T-cell (primary cell): ENCODE data around the gene WDR47. TPM values are rescaled to one million over a fixed set of nuclear protein-coding genes. Genes with fewer than 3 reads are reported as not detected.
A peak's percentile ranks its signal among the peaks of the same experiment; 100 is the strongest.

Experiments
- ATAC-seq, 4 experiments: fragments of 200-7000 bp in 3 of 4; fragments of 150-1000 bp in 1 of 4; cut with Tn5 transposase; replicated peaks in 1 of 4; 1 replicate in 3 of 4; 2 replicates in 1 of 4; pipeline ENCODE4 v1.10.0; 2021; ENCODE audit warnings: moderate library complexity in 3 of 4, mild to moderate bottlenecking in 2 of 4, moderate number of reproducible peaks in 1 of 4
- CTCF ChIA-PET, 2 donors: fragments of 300-600 bp; sonication (Branson Sonifier 250); formaldehyde crosslinking; loops; one replicate each; lab custom pipeline; 2022; ENCODE audit warnings: antibody characterized with exemption in 2 of 2; lab: Charles Lee
- POLR2A ChIA-PET, 2 donors: fragments of 300-600 bp; sonication (Branson Sonifier 250); formaldehyde crosslinking; loops; one replicate each; lab custom pipeline; 2022; ENCODE audit warnings: antibody characterized with exemption in 2 of 2; lab: Charles Lee
- DNase-seq, 35 experiments: peaks; one replicate each; pipeline versions ENCODE4 v3.0.0 to v3.0.0-alpha.2; 2013 to 2023
- H3K27ac ChIP-seq: one replicate; pipeline ENCODE4 v1.5.1; 2013; ENCODE audit warnings: low read length
- H3K27me3 ChIP-seq, 2 experiments: replicated peaks in 1 of 2; 1 replicate in 1 of 2; 2 replicates in 1 of 2; pipeline versions ENCODE4 v1.6.1 to v1.7.0; 2013; ENCODE audit warnings: low read length in 1 of 2, mixed read lengths in 1 of 2; ENCODE audit not compliant: control insufficient read depth in 2 of 2, insufficient read depth in 2 of 2; ENCODE audit errors: extremely low read depth in 1 of 2
- H3K36me3 ChIP-seq, 2 donors: 1 replicate in 1 of 2; 2 replicates in 1 of 2; pipeline versions ENCODE4 v1.6.1 to v1.7.0; 2013; ENCODE audit warnings: low read length in 1 of 2; ENCODE audit not compliant: control insufficient read depth in 2 of 2, insufficient read depth in 1 of 2; ENCODE audit errors: extremely low read depth in 1 of 2
- H3K4me1 ChIP-seq, 2 experiments: 1 replicate in 1 of 2; 2 replicates in 1 of 2; pipeline versions ENCODE4 v1.6.1 to v1.7.0; 2013; ENCODE audit warnings: low read length in 2 of 2, mixed read lengths in 1 of 2; ENCODE audit not compliant: insufficient read depth in 2 of 2, control insufficient read depth in 1 of 2; ENCODE audit errors: extremely low read depth in 1 of 2
- H3K4me3 ChIP-seq, 2 donors: 1 replicate in 1 of 2; 2 replicates in 1 of 2; pipeline versions ENCODE4 v1.5.1 to v1.7.0; 2013; ENCODE audit warnings: mild to moderate bottlenecking in 2 of 2, low read length in 1 of 2, moderate library complexity in 1 of 2; ENCODE audit not compliant: control insufficient read depth in 1 of 2; ENCODE audit errors: extremely low read depth in 1 of 2
- H3K9me3 ChIP-seq: 2 replicates; pipeline ENCODE4 v1.7.0; 2013
- H3K27ac Mint-ChIP-seq, 2 donors: one replicate each; pipeline ENCODE4 v1.8.0; 2020 to 2021; ENCODE audit warnings: mild to moderate bottlenecking in 2 of 2, mixed read lengths in 2 of 2
- H3K27me3 Mint-ChIP-seq, 2 donors: one replicate each; pipeline ENCODE4 v1.8.0; 2021 to 2022; ENCODE audit warnings: mixed read lengths in 2 of 2
- H3K36me3 Mint-ChIP-seq: one replicate; pipeline ENCODE4 v1.8.0; 2021; ENCODE audit warnings: mixed read lengths
- H3K4me1 Mint-ChIP-seq, 3 donors: one replicate each; pipeline ENCODE4 v1.8.0; 2020 to 2022; ENCODE audit warnings: mixed read lengths in 3 of 3, mild to moderate bottlenecking in 1 of 3
- H3K4me3 Mint-ChIP-seq, 3 donors: one replicate each; pipeline ENCODE4 v1.8.0; 2020 to 2022; ENCODE audit warnings: mild to moderate bottlenecking in 3 of 3, mixed read lengths in 3 of 3, moderate library complexity in 3 of 3
- H3K9me3 Mint-ChIP-seq, 3 donors: one replicate each; pipeline ENCODE4 v1.8.0; 2020 to 2022; ENCODE audit warnings: mixed read lengths in 3 of 3
- WGBS: methylation state at CpG from one replicate; pipeline ENCODE4 v1.1.5; 2013; ENCODE audit warnings: missing lambda C conversion rate; ENCODE audit not compliant: insufficient coverage; 5-methylcytosine and 5-hydroxymethylcytosine counted together
- total RNA-seq, 35 experiments: library from RNA in 6 of 35; stranded (reverse) in 6 of 35; fragments of 120-200 nt in 1 of 35; gene quantifications; one replicate each; pipeline versions ENCODE4 v1.2.1 to v1.2.4 and lab custom pipeline; 2013 to 2026

Gene WDR47
- total RNA-seq, 5 donors from 2014 or later (not counting 1 experiment from before 2014, with no cell fraction given): 13.6 to 18.2 (median 17.9) TPM

DNA sequence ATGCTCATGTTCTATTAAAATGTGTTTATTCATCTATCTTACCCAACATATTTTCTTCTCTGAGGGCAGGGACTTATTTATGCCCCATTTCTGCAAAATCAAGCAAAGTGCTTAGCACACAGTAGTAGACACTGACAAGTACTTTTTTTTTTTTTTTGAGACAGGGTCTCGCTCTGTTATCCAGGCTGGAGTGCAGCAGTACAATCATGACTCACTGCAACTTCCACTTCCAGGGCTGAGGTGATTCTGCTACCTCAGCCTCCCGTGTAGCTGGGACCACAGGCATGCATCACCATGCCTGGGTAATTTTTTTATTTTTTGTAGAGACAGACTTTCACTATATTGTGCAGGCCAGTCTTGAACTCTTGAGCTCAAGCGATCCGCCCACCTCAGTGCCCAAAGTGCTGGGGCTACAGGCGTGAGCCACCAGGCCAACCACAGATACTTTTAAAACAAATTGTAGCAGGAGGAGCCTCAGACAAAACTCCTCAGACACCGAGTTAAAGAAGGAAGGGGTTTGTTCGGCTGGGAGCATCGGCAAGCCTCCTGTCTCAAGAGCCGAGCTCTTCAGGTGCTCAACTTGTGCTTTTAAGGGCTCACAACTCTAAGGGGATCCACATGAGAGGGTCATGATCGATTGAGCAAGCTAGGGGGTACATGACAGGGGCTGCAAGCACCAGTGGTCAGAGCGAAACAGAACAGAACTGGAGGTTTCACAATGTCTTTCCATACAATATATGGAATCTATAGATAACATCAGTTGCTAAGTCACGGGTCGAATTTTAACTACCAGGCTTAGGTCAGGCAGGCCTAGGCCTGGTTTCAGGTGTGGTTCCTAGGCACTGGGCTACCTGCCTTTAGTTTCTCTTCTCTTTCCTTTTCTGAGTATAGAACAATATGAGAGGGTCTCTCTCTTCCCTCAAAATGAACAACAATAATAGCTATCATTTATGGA lies 42.9 kb upstream of the WDR47 start:
- Mint-ChIP-seq H3K4me3 (no peak overlapping the region), H3K27ac (peak overlapping the region in 1 of 2 donors; percentile 28), H3K4me1 (peaks cover under 1 to 8% (median 6%) of the 10 kb centered on the region in 3 donors), H3K36me3 (no peaks in the 10 kb centered on the region), H3K9me3 (no peaks in the 10 kb centered on the region), H3K27me3 (no peaks in the 10 kb centered on the region)
- WGBS: 90% methylated on average over 4 of the region's 13 CpGs
- ChIA-PET CTCF (interaction anchor here in 1 of 2 donors (0.8 kb wide), 1 partner anchor 27 kb away, joined by 3 read pairs; no protein-coding TSS in a partner anchor), POLR2A (no interaction called here)
- Histone ChIP-seq H3K27ac (no peak overlapping the region), H3K4me1 (peaks cover 0 to 3% of the 10 kb centered on the region in 2 experiments), H3K27me3 (no peaks in the 10 kb centered on the region), H3K36me3 (no peaks in the 10 kb centered on the region), H3K4me3 (no peak overlapping the region), H3K9me3 (no peaks in the 10 kb centered on the region)
- ATAC-seq (no peak), DNase-seq (no peak)

DNA sequence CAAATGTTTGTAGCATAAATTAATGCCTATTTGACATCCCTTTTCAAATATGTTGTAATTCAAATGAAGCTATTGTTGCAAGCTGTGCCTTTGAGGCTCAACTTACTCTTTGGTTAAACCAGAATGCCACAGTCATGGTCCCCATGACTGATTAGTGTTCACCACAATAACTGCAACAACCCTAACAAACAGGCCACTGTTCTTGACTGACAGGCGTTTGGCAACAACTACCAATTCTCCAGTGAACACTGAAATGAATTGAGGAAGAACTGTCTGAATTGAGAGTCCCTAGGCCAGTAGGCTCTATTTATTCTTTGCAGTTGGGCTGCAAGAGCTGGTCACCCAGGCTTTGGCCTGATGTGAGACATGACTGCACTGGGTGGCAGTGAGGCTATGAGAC lies 42.0 kb upstream of the WDR47 start:
- CTCF ChIA-PET: interaction anchor here in 1 of 2 donors (0.8 kb wide), 1 partner anchor 27 kb away, joined by 3 read pairs; no protein-coding TSS in a partner anchor
- H3K36me3 Mint-ChIP-seq: no peaks in the 10 kb centered on the region
- H3K27me3 Mint-ChIP-seq: no peaks in the 10 kb centered on the region
- Histone ChIP-seq H3K9me3 (no peaks in the 10 kb centered on the region), H3K27ac (no peak overlapping the region), H3K4me1 (no peaks in the 10 kb centered on the region), H3K36me3 (no peaks in the 10 kb centered on the region), H3K4me3 (no peak overlapping the region), H3K27me3 (no peaks in the 10 kb centered on the region)
- no CpG with 5 or more reads among the region's 1 CpG for WGBS
- H3K9me3 Mint-ChIP-seq: no peaks in the 10 kb centered on the region
- ATAC-seq: no peak
- POLR2A ChIA-PET: no interaction called here
- DNase-seq: no peak
- H3K4me1 Mint-ChIP-seq: peaks cover 0 to under 1% (median 0%) of the 10 kb centered on the region in 3 donors
- H3K4me3 Mint-ChIP-seq: no peak overlapping the region
- H3K27ac Mint-ChIP-seq: no peak overlapping the region

DNA sequence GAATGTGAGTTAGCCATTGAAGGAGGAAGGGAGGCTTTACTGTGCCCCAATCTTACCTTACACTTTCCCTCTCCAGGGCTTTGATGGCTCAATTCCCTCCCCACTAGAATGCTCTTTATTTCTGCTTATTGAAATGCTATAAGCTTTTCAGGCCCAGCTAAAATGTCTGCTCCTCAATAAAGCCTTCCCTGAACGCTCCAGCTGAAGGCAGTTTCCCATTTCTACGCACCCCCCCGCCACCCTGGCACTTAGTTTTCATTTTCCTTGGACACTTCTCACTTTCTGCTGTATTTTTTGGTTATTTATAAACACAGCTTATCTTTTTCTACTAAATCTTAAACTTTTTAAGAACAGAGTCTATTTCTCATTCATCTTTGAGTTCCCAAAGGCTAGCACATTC lies 41.6 kb upstream of the WDR47 start:
- WGBS: no CpG with 5 or more reads among the region's 3 CpGs
- Histone ChIP-seq H3K4me3 (no peak overlapping the region), H3K27ac (no peak overlapping the region), H3K36me3 (no peaks in the 10 kb centered on the region), H3K4me1 (no peaks in the 10 kb centered on the region), H3K9me3 (no peaks in the 10 kb centered on the region), H3K27me3 (no peaks in the 10 kb centered on the region)
- no peak overlapping the region for H3K27ac Mint-ChIP-seq
- ChIA-PET CTCF (no interaction called here), POLR2A (no interaction called here)
- H3K36me3 Mint-ChIP-seq: no peaks in the 10 kb centered on the region
- DNase-seq (no peak), ATAC-seq (no peak)
- no peak overlapping the region for H3K4me3 Mint-ChIP-seq
- no peaks in the 10 kb centered on the region for H3K9me3 Mint-ChIP-seq
- H3K27me3 Mint-ChIP-seq: no peaks in the 10 kb centered on the region
- no peaks in the 10 kb centered on the region for H3K4me1 Mint-ChIP-seq

DNA sequence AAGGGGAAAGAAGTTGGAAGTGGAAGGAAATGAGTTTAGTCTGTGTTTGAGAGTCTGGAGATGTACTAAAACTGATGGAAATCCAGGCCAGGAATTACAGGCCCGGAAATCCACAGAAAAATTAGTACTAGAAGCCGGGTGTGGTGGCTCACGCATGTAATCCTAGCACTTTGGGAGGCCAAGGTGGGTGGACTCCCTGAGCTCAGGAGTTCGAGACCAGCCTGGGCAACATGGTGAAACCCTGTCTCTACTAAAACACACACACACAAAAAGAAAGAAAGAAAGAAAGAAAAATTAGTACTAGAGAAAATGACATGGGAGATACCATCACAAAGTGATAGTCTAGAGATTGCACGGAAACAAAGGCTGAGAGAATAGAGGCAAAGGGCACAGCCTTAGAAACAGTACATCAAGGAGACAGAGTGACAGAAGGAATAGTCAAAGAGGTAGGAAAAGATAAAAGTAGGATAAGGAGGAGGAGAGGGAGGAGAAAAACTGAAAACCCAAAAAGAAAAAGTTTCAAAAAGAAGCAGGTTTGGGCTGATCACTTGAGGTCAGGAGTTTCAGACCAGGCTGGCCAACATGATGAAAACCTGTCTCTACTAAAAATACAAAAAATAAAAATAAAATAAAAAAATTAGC lies 38.7 kb upstream of the WDR47 start:
- Mint-ChIP-seq H3K27me3 (no peaks in the 10 kb centered on the region), H3K9me3 (no peaks in the 10 kb centered on the region), H3K4me1 (peaks cover 6 to 7% (median 6%) of the 10 kb centered on the region in 3 donors), H3K27ac (no peak overlapping the region), H3K36me3 (no peaks in the 10 kb centered on the region), H3K4me3 (no peak overlapping the region)
- Histone ChIP-seq H3K27ac (no peak overlapping the region), H3K4me3 (no peak overlapping the region), H3K4me1 (peaks cover 0 to 7% of the 10 kb centered on the region in 2 experiments), H3K9me3 (no peaks in the 10 kb centered on the region), H3K27me3 (no peaks in the 10 kb centered on the region), H3K36me3 (no peaks in the 10 kb centered on the region)
- CTCF ChIA-PET: interaction anchor here in 1 of 2 donors (0.5 kb wide), 1 partner anchor 22 kb away, joined by 6 read pairs; no protein-coding TSS in a partner anchor
- 90% methylated on average over 3 of the region's 5 CpGs for WGBS
- ATAC-seq (no peak), DNase-seq (no peak)
- POLR2A ChIA-PET: no interaction called here

DNA sequence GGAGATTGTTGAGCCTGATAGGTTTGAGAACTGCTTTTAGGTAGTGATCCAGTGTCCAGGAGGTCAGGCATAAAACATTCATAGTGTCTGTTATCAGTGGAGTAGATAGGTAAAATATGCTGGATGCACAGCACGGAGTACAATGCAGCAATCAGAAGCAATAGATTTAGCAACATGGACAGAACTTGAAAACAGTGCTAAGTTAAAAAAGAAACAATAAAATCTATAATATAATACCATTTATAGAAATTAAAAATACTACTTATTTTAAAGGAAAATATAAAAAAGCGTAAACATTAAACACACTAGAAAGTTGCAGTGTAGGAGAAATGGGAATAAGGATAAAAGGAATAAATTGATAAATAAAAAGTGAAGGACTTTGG lies 37.3 kb upstream of the WDR47 start:
- ATAC-seq (no peak), DNase-seq (no peak)
- H3K27ac ChIP-seq: no peak overlapping the region
- Mint-ChIP-seq H3K9me3 (no peaks in the 10 kb centered on the region), H3K27ac (no peak overlapping the region), H3K27me3 (no peaks in the 10 kb centered on the region), H3K4me1 (peaks cover 18 to 20% (median 18%) of the 10 kb centered on the region in 3 donors), H3K36me3 (no peaks in the 10 kb centered on the region), H3K4me3 (no peak overlapping the region)
- peaks cover 3 to 7% of the 10 kb centered on the region in 2 experiments for H3K4me1 ChIP-seq
- no peak overlapping the region for H3K4me3 ChIP-seq
- no peaks in the 10 kb centered on the region for H3K27me3 ChIP-seq
- CTCF ChIA-PET: no interaction called here
- H3K36me3 ChIP-seq: no peaks in the 10 kb centered on the region
- no peaks in the 10 kb centered on the region for H3K9me3 ChIP-seq
- WGBS: no CpG with 5 or more reads among the region's 2 CpGs
- POLR2A ChIA-PET: no interaction called here

DNA sequence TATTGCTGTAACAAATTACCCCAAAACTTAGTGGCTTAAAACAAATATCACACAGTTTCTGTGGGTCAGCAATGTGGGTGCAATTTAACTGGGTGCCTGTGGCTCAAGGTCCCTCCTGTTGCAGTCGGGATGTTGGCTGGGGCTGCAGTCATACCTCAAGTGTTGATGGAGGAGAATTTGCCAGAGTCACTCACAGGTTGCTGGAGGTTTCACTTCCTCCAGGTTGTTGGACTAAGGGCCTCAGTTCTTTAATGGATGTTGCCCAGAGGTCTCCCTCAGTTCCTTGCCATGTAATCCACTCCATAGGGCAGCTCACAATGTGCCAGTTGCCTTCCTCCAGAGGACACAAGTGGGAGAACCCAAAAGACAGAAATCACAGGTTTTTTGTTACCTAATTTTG lies 36.4 kb upstream of the WDR47 start:
- H3K36me3 Mint-ChIP-seq: no peaks in the 10 kb centered on the region
- H3K27ac Mint-ChIP-seq: no peak overlapping the region
- 100% methylated on average over 1 of the region's 1 CpG for WGBS
- POLR2A ChIA-PET: no interaction called here
- H3K4me3 Mint-ChIP-seq: no peak overlapping the region
- H3K4me1 ChIP-seq: peaks cover 3 to 7% of the 10 kb centered on the region in 2 experiments
- DNase-seq (no peak), ATAC-seq (no peak)
- no peak overlapping the region for H3K4me3 ChIP-seq
- no peaks in the 10 kb centered on the region for H3K9me3 ChIP-seq
- H3K27ac ChIP-seq: no peak overlapping the region
- no peaks in the 10 kb centered on the region for H3K36me3 ChIP-seq
- H3K9me3 Mint-ChIP-seq: no peaks in the 10 kb centered on the region
- no peaks in the 10 kb centered on the region for H3K27me3 Mint-ChIP-seq
- CTCF ChIA-PET: interaction anchor here (0.5 to 1.0 kb wide), 2 partner anchors 12 to 13 kb away, joined by 3 to 4 read pairs; no protein-coding TSS in a partner anchor
- H3K27me3 ChIP-seq: no peaks in the 10 kb centered on the region
- peaks cover 19 to 22% (median 22%) of the 10 kb centered on the region in 3 donors for H3K4me1 Mint-ChIP-seq
